HepG2 (cell line): ENCODE results near the gene CASZ1. TPM values are rescaled to one million over a fixed set of nuclear protein-coding genes. Genes with fewer than 3 reads are reported as not detected.

ENCODE experiments used
- ATAC-seq: fragments of 200-7000 bp; cut with Tn5 transposase; 3 replicates; pipeline ENCODE4 v1.9.1; 2020; ENCODE audit warnings: mild to moderate bottlenecking, moderate library complexity
- BruUV-seq: library from RNA; stranded (reverse); fragments of 400-500 nt; replicated peaks from 2 replicates; lab custom pipeline; 2021; lab: Mats Ljungman, UMichigan
- CTCF ChIA-PET: fragments of 300-600 bp; formaldehyde crosslinking; extraction: SDS; loops from one replicate; lab custom pipeline; 2021; ENCODE audit warnings: low total read pairs, inconsistent platforms, low intra/inter-chr PET ratio; lab: Yijun Ruan, JAX
- POLR2A ChIA-PET: fragments of 350-600 bp; sonication (Branson Sonifier 250); formaldehyde crosslinking; loops from one replicate; lab custom pipeline; 2020; ENCODE audit warnings: antibody characterized with exemption, inconsistent platforms; lab: Yijun Ruan, JAX
- DNase-seq: peaks from one replicate; pipeline ENCODE4 v3.0.0-alpha.2; 2015; ENCODE audit warnings: low spot score
- FAIRE-seq: peaks from 3 replicates; lab custom pipeline; 2011; peaks lifted over from hg19 to GRCh38; lab: Jason Lieb, UNC
- H2AFZ ChIP-seq: one replicate; pipeline ENCODE4 v1.6.1; 2011; ENCODE audit warnings: low read length, inconsistent platforms
- H3K27ac ChIP-seq: fragments of 300-600 bp; 3 replicates; pipeline ENCODE4 v1.8.0; 2011; ENCODE audit warnings: mixed run types, mild to moderate bottlenecking, mixed read lengths, low read length, inconsistent platforms; ENCODE audit not compliant: insufficient read depth; ENCODE audit errors: extremely low read length
- H3K27me3 ChIP-seq, 2 experiments: fragments of 200-600 bp in 1 of 2; 2 replicates in 1 of 2; 3 replicates in 1 of 2; pipeline versions ENCODE4 v1.6.0 to v1.8.0; 2011; ENCODE audit warnings: low read length in 2 of 2, mild to moderate bottlenecking in 2 of 2, moderate library complexity in 2 of 2, inconsistent platforms in 1 of 2; ENCODE audit not compliant: insufficient read depth in 2 of 2, control insufficient read depth in 1 of 2
- H3K36me3 ChIP-seq, 2 experiments: fragments of 200-600 bp in 1 of 2; replicated peaks in 1 of 2; 2 replicates in 1 of 2; 3 replicates in 1 of 2; pipeline versions ENCODE4 v1.5.1 to v1.8.0; 2011; ENCODE audit warnings: low read length in 2 of 2, inconsistent platforms in 1 of 2; ENCODE audit not compliant: insufficient read depth in 2 of 2, control insufficient read depth in 1 of 2
- H3K4me1 ChIP-seq: 2 replicates; pipeline ENCODE4 v1.5.1; 2012; ENCODE audit warnings: low read length, inconsistent platforms; ENCODE audit not compliant: insufficient read depth
- H3K4me2 ChIP-seq: 2 replicates; pipeline ENCODE4 v1.6.0; 2011; ENCODE audit warnings: low read depth, low read length, inconsistent platforms
- H3K4me3 ChIP-seq, 3 experiments: fragments of 200-600 bp in 1 of 3; sonication (generic), shearing (Covaris generic) in 1 of 3; replicated peaks in 1 of 3; 2 replicates each; pipeline ENCODE4 v1.5.1; 2011 to 2016; ENCODE audit warnings: low read length in 3 of 3, inconsistent platforms in 2 of 3, low read depth in 2 of 3, mild to moderate bottlenecking in 2 of 3, control low read depth in 1 of 3, mixed read lengths in 1 of 3; ENCODE audit not compliant: insufficient read depth in 1 of 3
- H3K79me2 ChIP-seq: one replicate; pipeline ENCODE4 v1.6.1; 2011; ENCODE audit warnings: low read length, inconsistent platforms; ENCODE audit not compliant: insufficient read depth
- H3K9ac ChIP-seq: 2 replicates; pipeline ENCODE4 v1.6.0; 2011; ENCODE audit warnings: mild to moderate bottlenecking, low read depth, low read length, inconsistent platforms; ENCODE audit not compliant: insufficient read depth
- H3K9me3 ChIP-seq: 2 replicates; pipeline ENCODE4 v1.5.1; 2012; ENCODE audit warnings: mild to moderate bottlenecking, low read length
- H4K20me1 ChIP-seq: 2 replicates; pipeline ENCODE4 v1.6.0; 2011; ENCODE audit warnings: inconsistent platforms, mild to moderate bottlenecking, low read length, moderate library complexity; ENCODE audit not compliant: insufficient read depth
- ARNT2 ChIP-seq: sonication (generic); formaldehyde crosslinking; IDR thresholded peaks from 2 replicates; pipeline ENCODE4 v1.8.0; 2022; ENCODE audit warnings: mild to moderate bottlenecking, low read depth, missing genetic modification reagents, moderate library complexity
- FOXA3 ChIP-seq: IDR thresholded peaks from 2 replicates; pipeline ENCODE4 v1.6.1; 2016; ENCODE audit warnings: missing genetic modification reagents, missing compliant biosample characterization
- HMG20A ChIP-seq: IDR thresholded peaks from 2 replicates; pipeline ENCODE4 v1.6.1; 2016; ENCODE audit warnings: borderline replicate concordance
- HNRNPLL ChIP-seq: fragments of 200-400 bp; formaldehyde crosslinking; IDR thresholded peaks from 2 replicates; pipeline ENCODE4 v1.6.1; 2017; ENCODE audit warnings: mild to moderate bottlenecking, low read depth, low read length; ENCODE audit not compliant: poor library complexity, severe bottlenecking
- IKZF4 ChIP-seq: sonication (generic); formaldehyde crosslinking; IDR thresholded peaks from 2 replicates; pipeline ENCODE4 v1.5.1; 2020; ENCODE audit warnings: borderline replicate concordance, mild to moderate bottlenecking, low read depth, missing genetic modification reagents; ENCODE audit errors: not compliant biosample characterization
- NR2F6 ChIP-seq, 2 experiments: IDR thresholded peaks; 2 replicates each; pipeline ENCODE4 v1.6.1; 2016; ENCODE audit warnings: antibody characterized with exemption in 1 of 2, mild to moderate bottlenecking in 1 of 2
- SMARCC2 ChIP-seq: fragments of 450-650 bp; IDR thresholded peaks from 2 replicates; pipeline ENCODE4 v1.6.1; 2017; ENCODE audit warnings: antibody characterized with exemption, mild to moderate bottlenecking
- SMYD3 ChIP-seq: sonication (generic); formaldehyde crosslinking; IDR thresholded peaks from 2 replicates; pipeline ENCODE4 v1.8.1; 2023; ENCODE audit warnings: mild to moderate bottlenecking, missing genetic modification reagents
- ZNF136 ChIP-seq: sonication (generic); formaldehyde crosslinking; IDR thresholded peaks from 2 replicates; pipeline ENCODE4 v1.8.1; 2022; ENCODE audit warnings: low read depth, mild to moderate bottlenecking, moderate library complexity, missing genetic modification reagents
- ZNF17 ChIP-seq: sonication (generic); formaldehyde crosslinking; IDR thresholded peaks from 2 replicates; pipeline ENCODE4 v1.5.0; 2020; ENCODE audit warnings: mild to moderate bottlenecking, missing genetic modification reagents
- ZNF274 ChIP-seq: sonication (generic); formaldehyde crosslinking; IDR thresholded peaks from 2 replicates; pipeline ENCODE4 v1.5.1; 2020; ENCODE audit warnings: mild to moderate bottlenecking, missing genetic modification reagents
- ZNF563 ChIP-seq: sonication (generic); formaldehyde crosslinking; IDR thresholded peaks from 2 replicates; pipeline ENCODE4 v1.8.0; 2022; ENCODE audit warnings: mild to moderate bottlenecking, moderate library complexity, missing genetic modification reagents
- ZNF710 ChIP-seq: sonication (generic); formaldehyde crosslinking; IDR thresholded peaks from 2 replicates; pipeline ENCODE4 v1.5.0; 2020; ENCODE audit warnings: mild to moderate bottlenecking, missing genetic modification reagents, borderline replicate concordance
- ZZZ3 ChIP-seq: sonication (generic); formaldehyde crosslinking; IDR thresholded peaks from 2 replicates; pipeline ENCODE4 v1.4.0; 2020; ENCODE audit warnings: missing genetic modification reagents, mild to moderate bottlenecking, borderline replicate concordance
- WGBS: methylation state at CpG from one replicate; pipeline ENCODE4 v1.1.6; 2017; ENCODE audit warnings: low lambda C conversion rate; 5-methylcytosine and 5-hydroxymethylcytosine counted together
- in situ Hi-C: cut with HindIII; loops from 2 replicates; pipeline ENCODE4 v1.10.0; 2017; ENCODE audit warnings: low pct_unique_long_range_greater_than_20kb; ENCODE audit not compliant: extremely low pct_ligation_motif_present
- intact Hi-C: fragments of 100-400 bp; cut with micrococcal nuclease; formaldehyde crosslinking; loops from one replicate; pipeline ENCODE4 v1.10.0; 2022; ENCODE audit not compliant: unreplicated experiment
- polyA plus RNA-seq, 8 experiments: library from polyadenylated mRNA; depleted of rRNA in 3 of 8; stranded (reverse) in 7 of 8; unstranded in 1 of 8; fragments of >200 nt; fragmentation: Illumina TruSeq in 4 of 8; extraction: Trizol in 4 of 8; gene quantifications; 2 replicates each; pipeline versions ENCODE4 v1.2.1 to v1.2.3, GENCODE V29; 2011 to 2016; ENCODE audit warnings: low read depth in 4 of 8, missing spikeins in 1 of 8, mixed read lengths in 1 of 8; ENCODE audit not compliant: insufficient read depth in 1 of 8
- total RNA-seq, 5 experiments: library from RNA; depleted of rRNA; stranded (reverse); fragments of >200 nt; fragmentation: Illumina TruSeq; extraction: Trizol; gene quantifications; 2 replicates each; pipeline ENCODE4 v1.2.3, GENCODE V29; 2016; ENCODE audit warnings: low read depth in 1 of 5
- TF ChIP-seq, protein P1 (sequence below): sonication (generic); formaldehyde crosslinking; conservative IDR thresholded peaks from 2 replicates; pipeline ENCODE4 v1.5.0; 2020; ENCODE audit warnings: missing genetic modification reagents
- TF ChIP-seq, protein P2 (sequence below): sonication (generic); formaldehyde crosslinking; conservative IDR thresholded peaks from 2 replicates; pipeline ENCODE4 v1.8.0; 2022; ENCODE audit warnings: low read depth, missing genetic modification reagents

Gene CASZ1
- total and polyA plus RNA-seq, 2 of the 13 experiments (the other 11 are each of a cell fraction or from before 2014, with no cell fraction given) = 1.9 to 3.7 TPM

- in situ Hi-C loops (no loop called here), intact Hi-C loops (no loop called here)
- no peak for FAIRE-seq
- H3K4me1 ChIP-seq = peaks cover 20% of the 10 kb centered on the region
- H2AFZ ChIP-seq = no peak overlapping the region
- no peak overlapping the region for H3K27ac ChIP-seq
- H3K4me3 ChIP-seq = no peak overlapping the region
- BruUV-seq = no TSS peak
- H3K36me3 ChIP-seq = no peaks in the 10 kb centered on the region
- TF ChIP-seq, protein P1, sequence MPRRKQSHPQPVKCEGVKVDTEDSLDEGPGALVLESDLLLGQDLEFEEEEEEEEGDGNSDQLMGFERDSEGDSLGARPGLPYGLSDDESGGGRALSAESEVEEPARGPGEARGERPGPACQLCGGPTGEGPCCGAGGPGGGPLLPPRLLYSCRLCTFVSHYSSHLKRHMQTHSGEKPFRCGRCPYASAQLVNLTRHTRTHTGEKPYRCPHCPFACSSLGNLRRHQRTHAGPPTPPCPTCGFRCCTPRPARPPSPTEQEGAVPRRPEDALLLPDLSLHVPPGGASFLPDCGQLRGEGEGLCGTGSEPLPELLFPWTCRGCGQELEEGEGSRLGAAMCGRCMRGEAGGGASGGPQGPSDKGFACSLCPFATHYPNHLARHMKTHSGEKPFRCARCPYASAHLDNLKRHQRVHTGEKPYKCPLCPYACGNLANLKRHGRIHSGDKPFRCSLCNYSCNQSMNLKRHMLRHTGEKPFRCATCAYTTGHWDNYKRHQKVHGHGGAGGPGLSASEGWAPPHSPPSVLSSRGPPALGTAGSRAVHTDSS = no peak
- TF ChIP-seq ZZZ3 (CRISPR knock-in tag) (no peak), IKZF4 (no peak), ZNF710 (CRISPR knock-in tag) (no peak), ZNF17 (CRISPR knock-in tag) (no peak), SMARCC2 (no peak), NR2F6 (IDR thresholded peaks at IDR 0.05) (no peak), NR2F6 (CRISPR knock-in tag; IDR thresholded peaks at IDR 0.05) (no peak), SMYD3 (CRISPR knock-in tag) (no peak), FOXA3 (CRISPR knock-in tag) (no peak), ARNT2 (no peak), ZNF274 (CRISPR knock-in tag) (no peak), ZNF563 (no peak), ZNF136 (CRISPR knock-in tag) (no peak), HMG20A (CRISPR knock-in tag) (no peak), HNRNPLL (no peak)
- TF ChIP-seq, protein P2, sequence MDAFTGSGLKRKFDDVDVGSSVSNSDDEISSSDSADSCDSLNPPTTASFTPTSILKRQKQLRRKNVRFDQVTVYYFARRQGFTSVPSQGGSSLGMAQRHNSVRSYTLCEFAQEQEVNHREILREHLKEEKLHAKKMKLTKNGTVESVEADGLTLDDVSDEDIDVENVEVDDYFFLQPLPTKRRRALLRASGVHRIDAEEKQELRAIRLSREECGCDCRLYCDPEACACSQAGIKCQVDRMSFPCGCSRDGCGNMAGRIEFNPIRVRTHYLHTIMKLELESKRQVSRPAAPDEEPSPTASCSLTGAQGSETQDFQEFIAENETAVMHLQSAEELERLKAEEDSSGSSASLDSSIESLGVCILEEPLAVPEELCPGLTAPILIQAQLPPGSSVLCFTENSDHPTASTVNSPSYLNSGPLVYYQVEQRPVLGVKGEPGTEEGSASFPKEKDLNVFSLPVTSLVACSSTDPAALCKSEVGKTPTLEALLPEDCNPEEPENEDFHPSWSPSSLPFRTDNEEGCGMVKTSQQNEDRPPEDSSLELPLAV (CRISPR knock-in tag) = no peak
- no peak overlapping the region for H3K4me2 ChIP-seq
- ATAC-seq = no peak
- 39% methylated on average over 2 of the region's 2 CpGs for WGBS
- no peak for DNase-seq
- ChIA-PET POLR2A (no interaction called here), CTCF (no interaction called here)
- peaks cover 14% of the 10 kb centered on the region for H3K9me3 ChIP-seq
- peaks cover 0 to 3% of the 10 kb centered on the region in 2 experiments; a peak in 1 of 5 replicates for H3K27me3 ChIP-seq
- no peaks in the 10 kb centered on the region for H3K79me2 ChIP-seq
- no peaks in the 10 kb centered on the region for H4K20me1 ChIP-seq
- H3K9ac ChIP-seq = no peak overlapping the region
These were observed 47.3 kb upstream of the CASZ1 start for GRCh38 chr1:10843697-10844096.
